Ascending aorta (tissue), 2 donors: ENCODE data around the gene SESN3. TPM values are rescaled to one million over a fixed set of nuclear protein-coding genes. Genes with fewer than 3 reads are reported as not detected.
"Not testable (repeated sequence)": the region's sequence is repeated elsewhere in the genome, so short reads cannot be mapped to it uniquely, and the experiment has no call there.

ENCODE experiments used
- DNase-seq, 2 donors: peaks; one replicate each; pipeline ENCODE4 v3.0.0-alpha.2; 2019; ENCODE audit warnings: low spot score in 2 of 2
- H3K27ac ChIP-seq, 2 donors: fragments of 200-600 bp; sonication (generic); one replicate each; pipeline ENCODE4 v1.5.1; 2016 to 2017; ENCODE audit warnings: mild to moderate bottlenecking in 1 of 2
- H3K27me3 ChIP-seq: fragments of 200-600 bp; sonication (generic); one replicate; pipeline ENCODE4 v1.5.1; 2017
- H3K36me3 ChIP-seq, 2 donors: fragments of 200-600 bp; sonication (generic); one replicate each; pipeline ENCODE4 v1.5.1; 2016
- H3K4me1 ChIP-seq, 2 donors: fragments of 200-600 bp; sonication (generic); one replicate each; pipeline ENCODE4 v1.5.1; 2016 to 2017; ENCODE audit warnings: mild to moderate bottlenecking in 1 of 2
- H3K4me3 ChIP-seq, 2 donors: fragments of 200-600 bp; sonication (generic); one replicate each; pipeline ENCODE4 v1.5.1; 2016 to 2017; ENCODE audit warnings: mild to moderate bottlenecking in 1 of 2
- H3K9me3 ChIP-seq, 2 donors: fragments of 200-600 bp; sonication (generic); one replicate each; pipeline ENCODE4 v1.5.1; 2016
- CTCF ChIP-seq, 3 experiments: fragments of 200-600 bp in 2 of 3; fragments of 450-650 bp in 1 of 3; sonication (generic) in 2 of 3; IDR thresholded peaks; one replicate each; pipeline ENCODE4 v1.5.1; 2016 to 2019; ENCODE audit warnings: antibody characterized with exemption in 3 of 3, mild to moderate bottlenecking in 1 of 3, moderate library complexity in 1 of 3
- intact Hi-C: fragments of 100-400 bp; cut with DNase I; formaldehyde crosslinking; loops from one replicate; pipeline ENCODE4 v1.15.1; 2023
- total RNA-seq: library from RNA; depleted of rRNA; stranded (reverse); fragments of >200 nt; gene quantifications from one replicate; pipeline ENCODE4 v1.1.0, GENCODE V29; 2016

Gene SESN3
- total RNA-seq, result 15.1 TPM

- Histone ChIP-seq H3K4me1 (peaks cover 0 to 14% of the 10 kb centered on the region in 2 donors), H3K36me3 (no peaks in the 10 kb centered on the region), H3K9me3 (no peaks in the 10 kb centered on the region), H3K4me3 (peak within 1 kb of the TSS; percentile 70 to 94), H3K27ac (peak within 1 kb of the TSS; percentile 85 to 87), H3K27me3 (no peaks in the 10 kb centered on the region)
- DNase-seq, result peak; percentile 96 to 99
- intact Hi-C loops, result loop anchor here (1.0 to 5.0 kb wide), 12 partner anchors 23 to 558 kb away; partner anchors contain the start of genes CWC15, ENDOD1, FAM76B and KDM4D
- TF ChIP-seq CTCF (IDR thresholded peaks at IDR 0.05), result peak in 1 of 3 experiments; percentile 17
Observed at GRCh38 chr11:95231127-95231880, at the start of gene SESN3. Gene SESN3, minus strand, starts transcription at chr11:95231202. Its CDS starts 342 bp downstream, at chr11:95230860.

- intact Hi-C loops, result no loop called here
- no peak for TF ChIP-seq CTCF (IDR thresholded peaks at IDR 0.05)
- no peaks in the 10 kb centered on the region for H3K27me3 ChIP-seq
- DNase-seq, result peak in 1 of 2 donors; percentile 65
- H3K27ac ChIP-seq, result peak overlapping the region in 1 of 2 donors; percentile 65
- H3K4me1 ChIP-seq, result peaks cover 0 to 4% of the 10 kb centered on the region in 2 donors
- peak overlapping the region in 1 of 2 donors; percentile 23 for H3K4me3 ChIP-seq
- no peaks in the 10 kb centered on the region for H3K36me3 ChIP-seq
- H3K9me3 ChIP-seq, result no peaks in the 10 kb centered on the region
Observed at GRCh38 chr11:95279921-95280868, 49.2 kb upstream of the SESN3 start.

GRCh38 chr11:95277868-95278267 is 46.9 kb upstream of the SESN3 start:
- H3K27ac ChIP-seq, result no peak overlapping the region
- DNase-seq, result no peak
- intact Hi-C loops, result no loop called here
- peaks cover 0 to 4% of the 10 kb centered on the region in 2 donors for H3K4me1 ChIP-seq
- H3K27me3 ChIP-seq, result no peaks in the 10 kb centered on the region
- TF ChIP-seq CTCF (IDR thresholded peaks at IDR 0.05), result no peak
- H3K36me3 ChIP-seq, result no peaks in the 10 kb centered on the region
- no peak overlapping the region for H3K4me3 ChIP-seq
- no peaks in the 10 kb centered on the region for H3K9me3 ChIP-seq

- H3K36me3 ChIP-seq, result no peaks in the 10 kb centered on the region
- intact Hi-C loops, result no loop called here
- H3K27me3 ChIP-seq, result no peaks in the 10 kb centered on the region
- TF ChIP-seq CTCF (IDR thresholded peaks at IDR 0.05), result no peak
- no peak for DNase-seq
- no peak overlapping the region for H3K27ac ChIP-seq
- H3K4me3 ChIP-seq, result no peak overlapping the region
- H3K9me3 ChIP-seq, result no peaks in the 10 kb centered on the region
- H3K4me1 ChIP-seq, result peaks cover 0 to 4% of the 10 kb centered on the region in 2 donors
Observed at GRCh38 chr11:95276139-95276538, 45.1 kb upstream of the SESN3 start.

- H3K4me3 ChIP-seq, H3K36me3 ChIP-seq, H3K4me1 ChIP-seq, H3K9me3 ChIP-seq, H3K27ac ChIP-seq, DNase-seq, intact Hi-C loops, H3K27me3 ChIP-seq: not testable (repeated sequence)
Observed at GRCh38 chr11:95273618-95274017, 42.6 kb upstream of the SESN3 start.
